Endothelial cell of umbilical vein (primary cell): ENCODE results near the gene TBC1D14.

ENCODE experiments used
- CTCF ChIP-seq, 2 donors: IDR thresholded peaks; 1 replicate in 1 of 2; 2 replicates in 1 of 2; pipeline ENCODE4 v1.5.1; 2011; ENCODE audit warnings: low read length in 2 of 2, mild to moderate bottlenecking in 2 of 2, moderate library complexity in 2 of 2, control low read depth in 1 of 2, inconsistent platforms in 1 of 2, low read depth in 1 of 2; ENCODE audit not compliant: insufficient read depth in 1 of 2; ENCODE audit errors: extremely low read depth in 1 of 2
- EZH2 ChIP-seq: IDR thresholded peaks from 2 replicates; pipeline ENCODE4 v1.6.1; 2012; ENCODE audit warnings: borderline replicate concordance, low read depth, mild to moderate bottlenecking, moderate library complexity, low read length, inconsistent platforms; ENCODE audit not compliant: severe bottlenecking
- MAX ChIP-seq: IDR thresholded peaks from 2 replicates; pipeline ENCODE4 v1.6.1; 2011; ENCODE audit not compliant: insufficient read depth, insufficient read length
- POLR2AphosphoS5 ChIP-seq: IDR thresholded peaks from 2 replicates; pipeline ENCODE4 v1.6.1; 2012; ENCODE audit warnings: low read depth, mild to moderate bottlenecking, control low read depth, low read length, moderate library complexity; ENCODE audit not compliant: insufficient read depth

- TF ChIP-seq CTCF (IDR thresholded peaks at IDR 0.05; ENCODE audit: extremely low read depth in 1 of 2, insufficient read depth in 1 of 2, low read depth in 1 of 2, low read length in 2 of 2) (no peak), MAX (no peak), EZH2 (no peak), POLR2AphosphoS5 (no peak)
Measured at GRCh38 chr4:7015383-7016035, 105.9 kb downstream of the TBC1D14 start.
